PC-3 (cell line): Measurements from ENCODE around the gene EDIL3.

Source experiments
- CTCF ChIP-seq: fragments of 300-600 bp; sonication (generic); conservative IDR thresholded peaks from 2 replicates; pipeline ENCODE4 v1.5.1; 2017; ENCODE audit warnings: antibody characterized with exemption, low read depth, mild to moderate bottlenecking, low read length
- EZH2 ChIP-seq: fragments of 300-600 bp; sonication (generic); IDR thresholded peaks from one replicate; pipeline ENCODE4 v1.6.1; 2017; ENCODE audit warnings: antibody characterized with exemption, mild to moderate bottlenecking, low read length; ENCODE audit not compliant: unreplicated experiment

GRCh38 chr5:84162695-84163094, 222.0 kb downstream of the EDIL3 start:
- no peak for TF ChIP-seq CTCF
- TF ChIP-seq EZH2: no peak
